Right lobe of liver (tissue), 4 donors: ENCODE data around the gene SNX32.

Experiments used
- POLR2A ChIP-seq: fragments of 450-650 bp; IDR thresholded peaks from one replicate; pipeline ENCODE4 v1.6.1; 2017; ENCODE audit warnings: antibody characterized with exemption, mild to moderate bottlenecking
- TF ChIP-seq, protein P1 (sequence below), 4 donors: fragments of 200-600 bp in 3 of 4; fragments of 450-650 bp in 1 of 4; IDR thresholded peaks; one replicate each; pipeline versions ENCODE4 v1.5.1 to v1.8.0; 2016 to 2022; ENCODE audit warnings: antibody characterized with exemption in 4 of 4, mild to moderate bottlenecking in 2 of 4
- donor health status: DM: no; HTN: no; CAD: no.
- donor health status: DM: no; HTN: no; CAD: no.
- donor health status: DM: no; HTN: yes; CAD: no.

DNA sequence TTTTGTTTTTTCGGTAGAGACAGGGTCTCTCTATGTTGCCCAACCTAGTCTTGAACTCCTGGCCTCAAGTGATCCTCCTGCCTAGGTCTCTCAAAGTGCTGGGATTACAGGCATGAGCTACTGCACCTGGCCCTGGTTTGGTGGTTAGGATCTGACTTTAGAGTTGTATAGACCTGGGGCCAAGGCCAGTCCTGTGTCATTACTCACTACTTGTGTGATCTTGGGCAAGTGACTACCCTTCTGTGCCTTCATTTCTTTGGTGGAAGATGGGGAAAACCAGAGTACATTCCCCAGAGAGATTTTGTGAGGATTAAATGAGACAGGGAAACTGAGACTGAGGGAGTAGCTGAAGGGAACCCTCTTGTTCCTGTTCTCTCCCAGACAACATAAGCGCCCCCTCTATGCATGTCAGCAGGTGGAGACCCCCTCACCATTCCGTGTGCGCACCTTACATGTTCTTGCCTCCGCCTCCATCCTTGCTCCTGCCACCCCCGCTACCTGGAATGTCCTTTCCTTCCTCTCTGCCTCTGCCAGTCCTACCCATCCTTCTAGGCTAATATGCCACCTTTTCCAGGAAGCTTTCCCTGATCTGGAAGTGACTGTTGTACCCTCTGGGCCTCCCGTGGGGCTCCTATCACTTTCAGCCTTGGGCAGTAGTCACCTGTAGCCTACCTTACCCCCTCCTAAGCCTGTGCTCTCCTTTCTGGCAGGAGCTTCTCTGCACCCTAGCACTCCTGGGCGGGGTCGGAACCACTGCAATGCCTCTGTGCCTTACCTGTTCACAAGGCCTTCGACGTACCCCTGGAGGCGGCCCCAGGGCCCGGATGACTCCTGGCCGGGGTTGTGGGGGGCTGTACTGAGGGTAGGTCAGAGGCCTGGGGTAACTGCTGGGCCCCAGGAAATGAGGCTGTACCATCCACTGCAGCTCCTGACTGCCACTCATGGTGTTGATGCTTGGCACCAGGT, 62.6 kb downstream of the SNX32 start:
- TF ChIP-seq, protein P1, sequence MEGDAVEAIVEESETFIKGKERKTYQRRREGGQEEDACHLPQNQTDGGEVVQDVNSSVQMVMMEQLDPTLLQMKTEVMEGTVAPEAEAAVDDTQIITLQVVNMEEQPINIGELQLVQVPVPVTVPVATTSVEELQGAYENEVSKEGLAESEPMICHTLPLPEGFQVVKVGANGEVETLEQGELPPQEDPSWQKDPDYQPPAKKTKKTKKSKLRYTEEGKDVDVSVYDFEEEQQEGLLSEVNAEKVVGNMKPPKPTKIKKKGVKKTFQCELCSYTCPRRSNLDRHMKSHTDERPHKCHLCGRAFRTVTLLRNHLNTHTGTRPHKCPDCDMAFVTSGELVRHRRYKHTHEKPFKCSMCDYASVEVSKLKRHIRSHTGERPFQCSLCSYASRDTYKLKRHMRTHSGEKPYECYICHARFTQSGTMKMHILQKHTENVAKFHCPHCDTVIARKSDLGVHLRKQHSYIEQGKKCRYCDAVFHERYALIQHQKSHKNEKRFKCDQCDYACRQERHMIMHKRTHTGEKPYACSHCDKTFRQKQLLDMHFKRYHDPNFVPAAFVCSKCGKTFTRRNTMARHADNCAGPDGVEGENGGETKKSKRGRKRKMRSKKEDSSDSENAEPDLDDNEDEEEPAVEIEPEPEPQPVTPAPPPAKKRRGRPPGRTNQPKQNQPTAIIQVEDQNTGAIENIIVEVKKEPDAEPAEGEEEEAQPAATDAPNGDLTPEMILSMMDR (IDR thresholded peaks at IDR 0.05) = no peak
- TF ChIP-seq POLR2A = no peak
